ENCODE data around the gene FAM187B.

Gene FAM187B

DNA sequence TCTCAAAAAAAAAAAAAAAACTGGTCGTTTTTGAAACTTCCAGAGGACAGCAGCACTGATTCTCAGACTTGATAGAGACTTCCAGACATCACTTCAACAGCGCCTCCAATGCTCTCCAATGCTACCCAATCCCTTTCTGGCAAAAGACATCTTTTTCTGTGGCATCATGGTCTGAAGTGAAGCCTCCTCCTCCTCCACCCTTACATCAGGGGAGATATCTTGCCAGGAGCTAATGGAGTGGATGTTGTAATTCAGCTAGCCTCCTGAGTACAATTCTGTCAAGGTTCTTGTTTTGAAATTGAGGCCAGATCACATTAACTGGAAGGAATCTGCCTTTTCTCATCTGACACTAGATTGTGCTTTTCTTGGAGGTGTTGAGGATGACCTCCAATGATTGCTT, 49.8 kb downstream of the FAM187B start:
- no peak for DNase-seq (ENCODE audit: low spot score)

GRCh38 chr19:35177377-35178274, 50.9 kb downstream of the FAM187B start:
- DNase-seq (ENCODE audit: low spot score), result no peak

DNA sequence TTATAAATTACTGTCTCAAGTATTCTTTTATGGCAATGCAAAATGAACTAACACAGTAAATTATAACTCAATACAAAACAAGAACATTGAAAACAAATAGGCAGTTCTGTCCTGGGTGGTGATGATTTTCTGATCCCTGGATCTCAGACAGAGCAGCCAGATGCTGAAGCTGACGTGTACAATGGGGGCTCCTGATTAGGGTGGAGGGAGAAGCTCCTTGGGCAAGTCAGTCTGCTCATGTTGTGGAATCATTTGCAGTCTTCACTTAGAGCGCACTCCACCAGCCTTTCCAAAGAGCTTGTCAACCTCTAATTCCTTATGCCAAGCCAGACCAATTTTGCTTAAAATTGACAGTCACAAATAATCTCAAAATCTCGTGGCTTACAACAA, 52.4 kb downstream of the FAM187B start:
- DNase-seq (ENCODE audit: low spot score), result no peak

Data from Ammon's horn (tissue), 1 donor.